ENCODE data around the gene ME2. TPM values are rescaled to one million over a fixed set of nuclear protein-coding genes. Genes with fewer than 3 reads are reported as not detected.

The ME2 gene
- total RNA-seq, 1 experiment from 2014 or later: 49.4 TPM

- H3K4me3 Mint-ChIP-seq: no peak overlapping the region
- H4K20me1 ChIP-seq (ENCODE audit: control insufficient read depth, insufficient read depth, insufficient read length): no peaks in the 10 kb centered on the region
- no CpG with 5 or more reads among the region's 7 CpGs for WGBS (ENCODE audit: extremely low coverage, insufficient read length, low lambda C conversion rate)
- H3K27me3 Mint-ChIP-seq (ENCODE audit: low read depth): no peaks in the 10 kb centered on the region
- H3K23me2 ChIP-seq (ENCODE audit: insufficient read length, low read depth, low read length, poor library complexity, severe bottlenecking): no peaks in the 10 kb centered on the region
- no peaks in the 10 kb centered on the region for H3K79me2 ChIP-seq (ENCODE audit: insufficient read depth, low read length)
- H3K9me3 Mint-ChIP-seq: no peaks in the 10 kb centered on the region
- no peak overlapping the region for H3K4me2 ChIP-seq (ENCODE audit: insufficient read depth, insufficient read length, low read length)
- no peak overlapping the region for H2BK20ac ChIP-seq (ENCODE audit: low read depth, low read length, poor library complexity, severe bottlenecking)
- no peak overlapping the region for H4K8ac ChIP-seq (replicated peaks; ENCODE audit: insufficient read length, low read depth, low read length)
- no peak overlapping the region for H3K27ac Mint-ChIP-seq
- H2AK5ac ChIP-seq (ENCODE audit: insufficient read length, low read length): no peak overlapping the region
- H3K23ac ChIP-seq (ENCODE audit: insufficient read length, low read depth, low read length): no peak overlapping the region
- no peaks in the 10 kb centered on the region for H3K79me1 ChIP-seq (ENCODE audit: insufficient read depth, low read depth, low read length, poor library complexity, severe bottlenecking)
- H3K27me3 ChIP-seq (ENCODE audit: insufficient read depth, low read length): no peaks in the 10 kb centered on the region
- no peak overlapping the region for H2BK15ac ChIP-seq (ENCODE audit: low read depth, low read length)
- H3K56ac ChIP-seq (ENCODE audit: insufficient read length, low read depth, low read length): no peak overlapping the region
- DNase-seq: no peak
- H3K9ac ChIP-seq (ENCODE audit: extremely low read depth, insufficient read length, low read length): no peak overlapping the region
- no peak overlapping the region for H2BK12ac ChIP-seq (ENCODE audit: insufficient read length, low read depth, low read length)
- H3K4me1 ChIP-seq (ENCODE audit: insufficient read depth, low read length): no peaks in the 10 kb centered on the region
- peaks cover 9 to 11% of the 10 kb centered on the region in 2 experiments for H3K4me1 Mint-ChIP-seq
- no peak overlapping the region for H3K14ac ChIP-seq (ENCODE audit: insufficient read depth, low read length)
- no peak for TF ChIP-seq CTCF (conservative IDR thresholded peaks at IDR 0.05)
- H3K27ac ChIP-seq (ENCODE audit: insufficient read length, low read depth, low read length): no peak overlapping the region
- no peak overlapping the region for H4K91ac ChIP-seq (ENCODE audit: insufficient read length, low read depth, low read length)
- H4K5ac ChIP-seq (ENCODE audit: insufficient read length, low read depth, low read length): no peak overlapping the region
- H2BK5ac ChIP-seq (ENCODE audit: insufficient read length, low read length): no peak overlapping the region
- no peaks in the 10 kb centered on the region for H3K36me3 Mint-ChIP-seq (ENCODE audit: insufficient read depth in 1 of 3, low read depth in 3 of 3)
- H2AFZ ChIP-seq (ENCODE audit: low read length): no peak overlapping the region
- H2BK120ac ChIP-seq (ENCODE audit: low read depth, low read length, poor library complexity, severe bottlenecking): no peak overlapping the region
- no peak overlapping the region for H3K18ac ChIP-seq (ENCODE audit: insufficient read length, low read depth, low read length)
- no peak overlapping the region for H3T11ph ChIP-seq (ENCODE audit: low read length)
- H3K4ac ChIP-seq (ENCODE audit: low read depth, low read length): no peak overlapping the region
- no peaks in the 10 kb centered on the region for H3K9me3 ChIP-seq (ENCODE audit: control insufficient read depth, low read depth, low read length)
These were observed 8.6 kb upstream of the ME2 start for GRCh38 chr18:50870138-50870845.

Data from H9 (cell line).